Hematopoietic multipotent progenitor cell treated with erythropoietin and hydrocortisone succinate and interleukin-3 and kit ligand, for 8 days (in vitro differentiated cells): ENCODE data around the gene BBS9.
"Not testable (repeated sequence)": the region's sequence is repeated elsewhere in the genome, so short reads cannot be mapped to it uniquely, and the experiment has no call there.

ENCODE experiments used
- DNase-seq: peaks from one replicate; pipeline ENCODE4 v3.0.0-alpha.2; 2015

The BBS9 gene

DNA sequence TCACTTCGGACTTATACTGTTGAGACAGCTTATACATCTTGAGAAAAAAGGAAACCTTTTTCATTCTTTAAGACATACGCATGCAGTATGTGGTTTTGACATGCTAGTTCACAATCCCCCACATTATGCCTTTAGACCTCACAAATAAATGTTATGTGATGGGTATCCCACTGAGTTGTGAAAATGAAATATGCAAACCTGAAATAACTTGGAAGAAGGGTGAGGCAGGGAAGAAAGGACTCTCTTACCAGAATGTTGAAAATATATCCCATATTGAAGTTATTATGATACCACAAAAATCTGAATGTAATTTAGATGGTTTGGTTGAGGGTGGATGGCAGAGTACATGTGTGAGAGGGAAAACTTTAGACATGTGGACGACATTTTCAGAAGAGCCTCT, 379.8 kb downstream of the BBS9 start:
- no peak for DNase-seq

DNA sequence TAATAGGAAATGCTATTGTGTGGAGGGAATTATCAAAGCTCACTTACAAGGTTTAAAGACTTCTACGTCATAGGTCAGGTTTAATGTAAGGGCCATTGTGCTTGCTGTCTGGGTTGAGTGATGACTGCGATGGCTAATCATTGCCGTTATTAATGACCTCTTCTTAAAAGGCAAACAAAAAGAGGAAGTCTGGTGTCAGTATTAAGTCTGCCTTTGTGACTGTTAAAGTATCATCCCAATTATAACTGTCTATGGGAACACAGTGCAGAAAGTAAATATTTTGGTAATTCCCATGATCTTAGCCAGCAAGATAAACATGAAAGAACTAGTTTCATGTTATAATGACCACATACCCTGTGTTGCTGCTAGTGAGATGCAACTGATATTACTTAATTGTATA, 382.4 kb downstream of the BBS9 start:
- DNase-seq: no peak

DNA sequence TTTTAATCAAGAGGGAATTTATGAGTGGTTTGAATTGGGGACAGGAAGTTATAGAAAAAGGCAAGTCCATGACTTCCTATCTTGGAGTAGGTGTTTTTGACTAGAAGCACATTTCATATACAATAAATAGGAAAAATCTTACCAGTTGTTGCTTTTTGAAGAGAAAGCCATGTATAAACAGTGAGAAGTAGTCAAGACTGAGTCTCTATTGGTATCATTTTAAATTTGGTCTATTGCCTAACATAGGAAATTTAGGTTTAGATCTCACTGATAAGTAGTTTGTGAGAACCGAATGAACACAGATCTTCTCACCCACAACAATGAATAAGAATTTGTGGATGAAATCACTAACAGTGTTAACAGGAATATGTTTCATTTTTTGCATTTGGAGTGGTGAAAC, 387.2 kb downstream of the BBS9 start:
- no peak for DNase-seq

DNA sequence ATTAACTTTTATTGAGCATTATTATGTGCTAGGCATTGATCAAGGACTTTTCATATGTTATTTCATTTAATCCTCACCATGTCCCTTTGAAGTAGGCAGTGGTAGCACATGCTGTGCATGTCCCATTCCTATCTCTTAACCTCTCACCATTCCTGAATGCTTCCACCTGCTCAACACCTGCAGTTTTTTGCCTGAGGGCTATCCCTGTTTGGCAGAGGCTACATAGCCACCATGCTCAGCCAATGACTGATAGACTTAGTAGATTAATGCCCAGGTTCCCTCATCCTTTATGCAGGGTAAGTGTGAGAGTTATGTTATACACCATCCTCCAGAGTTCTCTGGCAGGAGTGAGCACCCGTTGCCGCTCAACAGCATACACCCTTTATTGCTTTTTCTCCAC, 387.8 kb downstream of the BBS9 start:
- no peak for DNase-seq

DNA sequence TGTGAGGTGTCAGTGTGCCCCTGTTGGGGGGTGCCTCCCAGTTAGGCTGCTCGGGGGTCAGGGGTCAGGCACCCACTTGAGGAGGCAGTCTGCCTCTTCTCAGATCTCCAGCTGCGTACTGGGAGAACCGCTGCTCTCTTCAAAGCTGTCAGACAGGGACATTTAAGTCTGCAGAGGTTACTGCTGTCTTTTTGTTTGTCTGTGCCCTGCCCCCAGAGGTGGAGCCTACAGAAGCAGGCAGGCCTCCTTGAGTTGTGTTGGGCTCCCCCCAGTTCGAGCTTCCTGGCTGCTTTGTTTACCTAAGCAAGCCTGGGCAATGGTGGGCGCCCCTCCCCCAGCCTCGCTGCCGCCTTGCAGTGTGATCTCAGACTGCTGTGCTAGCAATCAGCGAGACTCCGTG, 397.6 kb downstream of the BBS9 start:
- DNase-seq: not testable (repeated sequence)

DNA sequence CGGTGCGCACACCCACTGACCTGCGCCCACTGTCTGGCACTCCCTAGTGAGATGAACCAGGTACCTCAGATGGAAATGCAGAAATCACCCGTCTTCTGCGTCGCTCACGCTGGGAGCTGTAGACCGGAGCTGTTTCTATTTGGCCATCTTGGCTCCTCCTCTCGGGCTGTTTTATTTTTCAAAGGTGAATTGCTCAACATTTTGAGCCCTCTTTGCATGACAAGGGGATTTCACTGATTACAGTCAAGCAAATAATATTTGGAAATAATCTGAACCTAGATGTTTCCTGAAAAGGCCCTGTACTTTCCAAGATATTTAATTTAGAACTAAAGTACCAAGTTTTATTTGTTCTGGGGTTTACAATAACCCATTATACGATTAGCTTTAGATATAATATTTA, 398.2 kb downstream of the BBS9 start:
- DNase-seq: not testable (repeated sequence)

DNA sequence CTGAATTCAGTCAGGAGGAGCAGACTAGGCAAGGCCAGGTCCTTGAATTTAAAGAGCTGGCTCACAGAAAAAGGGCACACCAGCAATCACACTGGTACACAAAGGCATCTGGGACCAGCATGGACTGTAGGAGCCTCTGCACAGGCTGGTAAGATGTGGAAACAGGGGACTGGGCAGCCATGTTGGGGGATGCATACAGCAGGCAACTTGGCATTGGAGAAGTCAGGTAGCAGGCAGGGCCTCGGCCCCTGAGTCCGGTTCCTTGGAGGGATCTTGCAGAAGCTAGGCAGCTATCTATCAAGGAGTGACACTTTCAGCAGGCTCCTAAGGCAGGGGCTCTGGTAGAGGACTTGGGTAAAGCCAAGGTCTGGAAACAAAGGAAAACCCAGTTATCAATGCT, 399.7 kb downstream of the BBS9 start:
- no peak for DNase-seq

DNA sequence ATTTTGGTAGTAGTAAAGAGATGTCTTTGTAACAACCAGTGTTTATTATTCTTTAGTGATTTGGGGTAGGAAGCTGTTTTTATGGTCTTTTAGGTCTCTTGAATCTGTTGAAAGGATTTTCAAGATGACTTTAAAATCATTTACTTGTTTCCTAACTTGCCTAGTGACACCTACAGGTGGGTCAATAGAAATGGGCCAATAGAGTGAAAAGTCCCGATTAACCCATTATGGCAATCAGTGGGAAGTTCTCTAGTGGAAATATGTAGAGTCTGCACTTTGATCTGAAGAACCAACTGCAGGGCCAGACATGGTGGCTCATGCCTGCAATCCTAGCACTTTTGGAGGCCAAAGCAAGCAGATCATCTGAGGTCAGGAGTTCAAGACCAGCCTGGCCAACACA, 401.3 kb downstream of the BBS9 start:
- DNase-seq: no peak

DNA sequence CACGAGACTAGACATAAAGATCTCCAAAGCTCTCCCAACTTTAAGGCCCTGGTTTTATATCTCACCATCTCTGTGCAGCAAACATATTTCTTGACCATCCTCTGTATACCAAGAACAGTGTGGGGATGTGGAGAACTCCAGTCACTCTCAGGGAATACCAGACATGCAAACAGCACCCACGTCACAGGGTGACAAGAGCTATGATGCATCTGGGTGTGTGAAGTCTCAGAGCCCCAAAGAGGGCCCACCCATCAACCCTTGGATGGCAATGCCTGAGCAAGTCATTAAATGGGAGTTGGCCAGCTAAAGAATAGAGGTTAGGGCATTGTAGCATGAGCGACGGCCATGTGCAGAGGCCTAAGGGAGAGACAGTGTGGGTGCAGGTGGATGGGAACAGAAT, 402.5 kb downstream of the BBS9 start:
- no peak for DNase-seq

DNA sequence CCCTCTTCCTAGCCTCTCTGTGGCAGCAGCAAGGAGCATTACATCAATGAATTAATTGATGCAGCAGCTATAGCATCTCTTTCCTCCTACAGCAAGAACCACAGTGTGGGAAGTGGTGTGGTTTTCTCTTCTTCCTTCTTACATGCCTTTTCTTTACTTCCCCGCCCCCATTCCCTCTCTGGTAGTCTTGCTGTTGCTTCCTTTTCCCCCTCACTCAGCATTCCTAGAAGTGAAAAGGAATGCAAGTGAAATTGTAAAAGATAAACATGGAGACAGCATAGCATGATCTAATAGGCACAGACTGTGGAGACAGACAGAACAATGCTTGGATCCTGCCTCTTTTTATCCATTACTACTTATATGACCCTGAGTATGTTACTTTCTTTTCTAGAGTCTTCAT, 405.5 kb downstream of the BBS9 start:
- DNase-seq: no peak

DNA sequence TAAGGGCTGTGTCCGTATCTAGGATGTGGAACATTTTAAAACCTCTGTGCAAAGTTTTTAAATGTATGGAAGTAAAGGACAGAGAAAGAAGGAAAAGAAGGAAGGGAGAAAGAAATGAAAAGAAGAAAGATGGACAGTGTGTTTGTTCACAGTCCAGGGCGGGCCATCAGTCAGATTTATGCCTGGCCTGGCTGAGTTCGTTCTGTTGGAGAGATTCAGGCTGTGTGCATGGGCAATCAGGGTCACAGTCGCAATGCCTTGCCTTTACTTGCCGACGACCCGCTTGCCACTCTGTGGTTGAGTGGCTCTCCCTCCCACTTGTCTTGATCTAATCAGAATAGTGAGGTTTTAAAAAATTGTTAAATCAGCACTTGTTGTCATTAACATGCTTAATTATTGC, 406.6 kb downstream of the BBS9 start:
- no peak for DNase-seq

DNA sequence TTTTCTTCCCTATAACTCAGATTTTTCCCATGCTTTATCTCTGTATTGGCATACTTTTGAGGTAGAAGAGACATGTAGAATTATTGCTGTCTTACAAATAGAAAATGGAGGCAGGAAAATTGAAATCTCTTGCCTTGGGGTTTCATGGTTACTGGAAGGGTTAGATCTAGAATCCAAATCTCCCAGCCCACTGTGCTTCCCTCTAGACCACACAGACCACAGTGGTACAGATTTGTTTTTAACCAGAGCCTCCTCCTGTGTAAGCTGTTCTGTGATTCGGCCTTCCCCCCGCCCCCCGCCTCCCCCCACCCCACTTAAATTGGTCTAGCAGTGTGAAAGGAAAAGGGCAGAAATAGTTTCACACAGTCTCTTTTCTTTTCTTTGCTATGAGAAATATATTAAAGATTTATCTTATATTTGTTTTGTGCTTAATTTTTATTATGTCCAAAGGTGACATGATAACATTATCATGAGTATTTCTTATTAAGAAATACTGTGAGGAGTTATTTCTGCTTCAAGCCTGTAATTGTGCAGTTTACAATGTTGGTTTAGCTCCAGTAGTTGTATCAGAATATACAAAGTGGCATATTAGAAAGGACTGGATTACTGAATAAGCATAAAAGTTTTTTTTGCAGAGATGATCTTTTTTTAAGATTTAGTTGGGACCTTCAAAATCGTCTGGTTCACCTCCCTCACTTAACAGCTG, 407.2 kb downstream of the BBS9 start:
- DNase-seq: no peak

DNA sequence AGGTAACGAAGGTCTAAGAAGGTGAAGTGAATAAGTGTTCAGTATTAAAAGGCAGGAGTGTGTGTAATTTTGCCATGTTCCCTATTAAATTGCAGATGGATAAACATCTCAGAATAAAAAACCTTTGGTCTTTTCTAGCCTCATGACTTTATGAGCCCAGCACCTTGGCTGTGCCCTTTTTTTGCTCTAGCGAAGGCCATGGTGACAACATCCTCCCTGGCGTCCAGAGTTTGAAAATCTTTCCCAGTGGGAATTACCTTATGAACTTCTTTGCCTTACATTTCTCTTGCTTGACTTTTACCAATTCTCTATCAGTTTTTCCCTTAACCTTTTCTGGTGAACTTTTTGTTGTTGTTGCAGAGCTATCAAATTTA, 407.7 kb downstream of the BBS9 start:
- no peak for DNase-seq

DNA sequence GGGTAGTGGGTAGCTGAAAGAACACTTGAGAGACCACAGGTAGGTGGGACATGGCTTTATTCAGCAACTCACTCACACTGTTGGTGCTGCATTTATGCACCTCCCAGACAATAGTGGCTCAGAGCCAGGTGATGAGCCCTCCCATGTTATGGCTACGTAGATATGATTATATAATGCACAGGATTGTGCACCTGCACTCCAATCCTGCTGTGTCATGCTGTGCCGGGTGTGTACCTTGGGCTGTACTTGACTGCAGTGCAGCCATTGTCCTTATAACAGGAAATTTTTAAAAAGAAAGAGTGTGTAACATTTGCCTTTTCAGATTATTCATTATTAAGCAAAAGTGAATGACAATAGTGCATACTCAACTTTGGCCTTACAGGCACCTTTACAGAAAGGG, 409.8 kb downstream of the BBS9 start:
- DNase-seq: no peak

DNA sequence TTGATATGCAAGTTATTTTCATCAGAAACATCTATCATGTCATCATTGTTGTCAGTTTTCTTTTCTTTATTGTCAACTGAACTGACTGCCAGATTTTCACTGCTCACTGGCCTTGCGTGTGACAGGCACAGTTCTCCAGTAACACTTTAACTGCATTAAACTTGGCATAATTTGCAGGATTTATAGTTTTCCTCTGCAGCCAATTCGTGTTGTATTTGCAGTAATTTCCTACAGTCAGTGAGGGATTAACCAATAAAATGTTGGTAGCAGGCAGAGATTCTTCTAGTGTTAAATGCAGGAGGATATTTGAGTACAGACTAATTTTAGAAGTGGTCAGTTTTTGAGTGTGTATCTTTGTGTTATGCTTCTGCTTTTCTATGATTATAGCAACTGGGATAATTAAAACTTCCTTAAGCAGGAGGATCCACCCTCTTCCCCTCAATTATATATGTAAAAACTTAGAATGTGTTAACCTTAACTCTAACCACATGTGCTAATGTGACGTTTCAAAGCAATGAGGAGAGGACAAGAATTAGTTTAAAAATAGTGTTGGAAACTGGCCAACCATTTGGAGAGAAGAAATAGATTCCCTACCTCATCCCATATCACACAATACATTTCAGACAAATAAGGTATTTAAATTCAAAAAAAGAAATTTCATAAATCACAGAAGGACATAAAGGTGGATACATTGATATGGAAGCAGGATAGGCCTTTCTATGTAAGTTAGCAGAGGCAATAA, 410.5 kb downstream of the BBS9 start:
- DNase-seq: no peak

DNA sequence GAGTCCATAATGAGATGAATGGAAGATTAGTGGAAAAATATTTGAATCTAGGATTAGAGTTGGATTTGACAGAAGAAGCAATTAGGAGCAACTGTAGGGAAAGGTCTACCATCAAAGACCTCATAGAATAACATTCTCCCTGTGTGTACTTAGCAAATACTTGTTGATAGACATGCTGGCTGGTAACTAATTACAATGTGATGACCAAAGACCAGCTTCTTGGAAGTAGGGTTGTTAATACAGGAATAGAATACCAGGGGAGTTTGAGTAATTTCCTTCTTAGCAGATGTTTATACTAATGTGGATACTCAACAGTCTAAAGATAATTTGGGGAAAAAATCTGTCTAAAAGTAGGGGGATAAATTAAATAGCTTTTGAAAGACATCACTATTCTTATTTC, 418.5 kb downstream of the BBS9 start:
- no peak for DNase-seq

DNA sequence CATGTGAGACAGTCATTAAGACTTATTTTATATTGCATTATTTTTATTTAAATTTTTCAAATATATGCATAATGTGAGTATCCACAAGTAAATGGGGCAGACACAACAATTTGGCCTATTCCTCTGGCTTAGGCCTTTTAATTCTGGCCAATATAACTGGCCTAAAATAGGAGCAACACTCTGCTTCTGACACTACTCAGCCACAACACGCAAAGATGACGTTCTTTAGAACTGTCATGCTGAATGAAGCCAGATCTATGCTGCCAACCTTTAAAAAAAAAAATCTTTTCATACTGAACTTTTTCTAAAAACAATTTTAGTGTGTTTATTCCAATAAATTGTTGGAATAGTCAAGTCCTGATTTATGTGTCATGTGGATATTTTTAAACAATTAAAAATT, 421.0 kb downstream of the BBS9 start:
- DNase-seq: no peak

DNA sequence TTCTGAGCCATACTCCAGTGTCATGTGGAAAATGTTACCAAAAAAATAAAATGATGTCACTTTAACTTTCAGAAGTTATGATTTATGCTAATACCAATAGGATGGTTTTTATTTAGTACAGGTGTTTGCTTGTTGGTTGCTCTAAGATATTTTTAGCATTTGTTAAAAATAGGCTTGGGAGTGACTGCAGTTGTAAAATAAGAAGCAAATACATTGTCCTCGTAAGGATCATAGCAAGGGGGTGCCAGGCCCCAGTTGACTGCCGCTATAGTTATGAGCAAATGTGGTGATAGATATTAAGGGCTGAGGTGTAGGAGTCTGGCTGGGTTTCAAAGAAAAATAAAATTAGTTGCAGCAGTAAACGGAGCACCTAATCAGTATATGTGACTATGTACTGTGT, 421.6 kb downstream of the BBS9 start:
- no peak for DNase-seq

DNA sequence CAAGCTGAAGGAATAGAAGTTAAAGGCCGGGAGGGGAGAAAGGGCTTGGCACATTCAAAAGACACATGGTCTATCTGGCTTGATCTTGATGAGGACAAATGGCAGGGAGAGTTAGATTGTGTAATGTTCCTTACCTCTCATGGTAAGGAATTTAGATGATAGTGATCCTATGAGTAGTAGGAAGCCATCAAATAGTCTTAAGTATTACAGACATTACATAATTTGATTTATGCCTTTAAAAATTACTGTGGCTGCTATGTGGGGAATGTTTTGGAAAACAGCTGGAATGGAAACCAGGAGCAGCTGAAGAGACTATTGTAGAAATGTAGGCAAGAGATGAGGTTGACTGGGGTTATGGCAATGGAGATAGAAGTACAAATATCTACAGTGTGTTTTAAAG, 424.7 kb downstream of the BBS9 start:
- no peak for DNase-seq

DNA sequence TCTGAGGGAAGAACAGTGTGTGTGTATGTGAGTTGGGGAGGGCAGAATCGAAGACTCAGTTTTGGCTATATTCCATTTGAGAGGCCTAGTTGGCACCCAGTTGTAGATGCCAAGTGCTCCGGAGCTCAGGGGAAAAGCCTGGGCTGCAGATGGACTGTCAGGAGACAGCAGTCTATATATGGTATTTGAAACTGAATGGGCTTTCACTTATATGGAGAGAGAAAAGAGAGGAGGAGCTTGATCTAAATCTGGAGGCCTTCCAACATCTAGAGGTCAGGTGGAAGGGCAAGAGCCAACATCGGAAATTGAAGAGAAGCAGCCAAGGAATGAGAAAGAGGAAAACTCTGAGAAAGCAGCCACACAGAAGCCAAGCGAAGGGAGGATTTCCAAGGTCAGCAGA, 425.2 kb downstream of the BBS9 start:
- no peak for DNase-seq

DNA sequence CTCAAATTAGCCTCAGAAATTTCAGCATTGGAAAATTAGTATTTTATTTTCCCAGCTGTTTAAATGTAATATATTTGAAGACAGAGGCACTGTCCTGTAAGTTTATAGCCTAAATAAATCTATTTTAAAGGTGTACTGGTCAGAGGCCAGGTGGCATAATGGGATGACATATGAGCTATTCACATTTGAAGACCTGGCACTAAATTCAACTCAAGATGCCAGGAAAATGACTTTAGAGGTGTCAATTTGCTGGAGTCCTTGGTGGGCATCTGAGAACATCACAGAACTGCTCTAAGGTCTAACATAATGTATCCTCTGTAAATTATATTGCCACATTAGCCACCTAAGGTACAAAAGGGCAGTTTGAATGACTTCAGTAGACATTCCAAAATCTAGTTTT, 427.1 kb downstream of the BBS9 start:
- no peak for DNase-seq

DNA sequence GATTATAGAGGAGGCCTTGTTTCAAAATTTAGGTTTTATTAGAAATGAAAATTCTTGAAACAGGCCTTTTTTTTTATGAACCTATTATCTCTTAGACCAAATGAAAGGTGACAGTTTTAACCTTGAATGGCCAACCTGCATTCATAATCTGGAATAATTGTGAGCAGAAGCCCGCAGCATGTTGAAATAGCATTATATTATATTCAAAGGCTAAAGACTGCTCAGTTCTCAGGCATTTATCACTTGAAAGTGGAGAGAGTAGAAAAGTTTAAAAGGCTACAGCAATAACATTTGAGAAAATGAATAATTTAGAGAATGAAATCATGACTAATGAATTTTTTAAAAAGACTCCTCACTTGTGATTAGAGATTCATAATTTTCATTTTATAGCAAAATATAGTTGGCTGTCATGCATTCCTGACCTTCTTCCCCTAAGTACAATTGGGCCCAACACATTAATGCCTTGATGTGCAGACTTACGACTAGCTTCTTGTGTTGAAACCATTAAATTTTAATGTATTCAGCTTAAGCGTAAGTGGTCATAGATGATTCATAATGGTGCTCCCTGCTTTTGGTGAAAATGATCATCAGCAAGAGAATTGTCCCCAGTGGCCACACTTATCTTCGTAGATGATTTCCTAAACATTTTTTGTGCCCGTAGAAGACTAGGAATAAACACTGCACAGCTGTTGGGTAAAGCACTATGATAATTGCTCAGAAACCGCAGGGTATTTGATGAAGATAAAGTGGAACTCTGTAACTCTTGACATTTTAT, 429.4 kb downstream of the BBS9 start:
- DNase-seq: no peak

DNA sequence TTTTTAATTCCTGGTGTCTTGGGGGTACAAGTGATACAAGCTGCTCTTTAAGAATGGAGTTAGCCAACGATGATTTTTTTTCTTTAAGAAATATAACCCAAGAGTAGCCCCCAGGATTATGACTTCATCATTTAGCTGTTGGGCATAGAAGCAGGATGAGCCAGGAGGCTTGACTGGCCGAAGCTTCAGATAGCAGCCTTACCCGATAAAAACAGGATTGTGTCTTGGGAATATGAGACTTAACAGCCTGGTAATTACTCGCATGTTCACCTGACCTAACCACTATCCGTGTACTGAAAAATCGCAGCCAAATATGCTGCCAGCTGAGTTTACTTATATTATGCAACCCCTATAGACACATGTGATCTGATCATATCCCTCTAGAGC, 430.0 kb downstream of the BBS9 start:
- no peak for DNase-seq

DNA sequence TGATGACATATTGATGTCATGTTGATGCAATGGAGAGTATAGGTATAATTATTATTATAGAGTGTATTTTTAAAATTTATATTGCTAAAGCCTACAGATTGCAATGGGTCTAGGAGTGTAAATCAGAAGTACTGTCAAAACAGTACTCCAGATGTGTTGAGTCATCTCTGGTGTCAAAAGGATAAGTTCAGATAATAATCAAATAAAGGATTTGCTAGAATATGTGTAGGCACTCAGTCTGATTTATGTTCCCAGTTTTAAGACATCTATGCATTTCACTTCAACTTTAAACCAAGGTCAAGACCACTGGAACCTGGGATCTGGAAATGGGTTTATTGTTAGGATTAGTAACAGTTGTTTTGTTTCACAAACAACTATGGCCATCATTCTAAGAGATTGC, 433.6 kb downstream of the BBS9 start:
- DNase-seq: no peak
